ENCODE data around the gene EVI5.
A peak's percentile ranks its signal among the peaks of the same experiment; 100 is the strongest.
"Not testable (repeated sequence)": the region's sequence is repeated elsewhere in the genome, so short reads cannot be mapped to it uniquely, and the experiment has no call there.

The EVI5 gene

DNA sequence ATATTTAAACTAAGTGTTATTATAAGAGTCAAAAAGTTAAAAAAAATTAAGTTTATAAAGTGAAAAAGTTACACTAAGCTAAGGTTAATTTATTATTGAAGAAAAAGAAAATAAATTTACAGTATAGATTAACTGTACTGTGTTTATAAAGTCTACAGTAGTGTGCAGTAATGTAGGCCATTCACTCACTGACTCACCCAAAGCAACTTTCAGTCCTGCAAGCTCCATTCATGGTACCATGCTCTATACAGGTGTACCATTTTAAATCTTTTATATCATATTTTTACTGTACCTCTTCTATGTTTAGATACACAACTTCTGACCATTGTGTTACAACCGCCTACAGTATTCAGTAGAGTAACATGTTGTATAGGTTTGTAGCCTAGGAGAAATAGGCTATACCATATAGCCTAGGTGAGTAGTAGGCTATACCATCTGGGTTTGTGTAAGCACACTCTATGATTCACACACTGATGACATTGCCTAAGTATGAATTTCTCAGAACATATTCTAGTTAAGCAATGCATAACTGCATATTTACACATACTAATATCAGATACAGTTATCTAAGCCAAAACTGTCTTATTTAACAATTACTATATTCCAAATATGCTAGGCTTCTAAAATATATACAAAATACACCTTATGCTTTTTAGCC is 217.6 kb downstream of the EVI5 start:
- DNase-seq: no peak

GRCh38 chr1:92563457-92564216 is 221.3 kb downstream of the EVI5 start:
- no peak for DNase-seq

GRCh38 chr1:92556350-92556749 is 228.6 kb downstream of the EVI5 start:
- DNase-seq: no peak

- DNase-seq: no peak
Observed at GRCh38 chr1:92554216-92554615, 230.7 kb downstream of the EVI5 start.

- DNase-seq: no peak
Observed at GRCh38 chr1:92551916-92552315, 233.0 kb downstream of the EVI5 start.

DNA sequence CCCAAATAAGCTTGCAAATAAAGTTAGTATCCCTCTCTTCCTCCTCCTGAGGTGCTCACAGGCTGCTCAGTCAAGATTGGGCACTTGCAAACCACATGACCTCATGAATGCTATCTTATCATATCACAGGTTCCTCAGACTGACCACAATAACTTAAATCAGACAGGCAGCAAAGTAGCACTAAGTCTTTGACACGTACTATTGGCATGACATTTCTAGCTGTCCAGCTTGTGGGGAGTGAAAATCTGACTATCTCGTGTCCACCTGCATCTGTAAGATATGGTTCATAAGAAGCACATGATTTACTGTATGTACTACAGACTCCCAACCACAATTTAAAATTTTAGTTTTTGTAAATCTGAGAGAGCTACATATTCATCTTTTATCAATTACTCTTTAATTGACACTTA is 240.1 kb downstream of the EVI5 start:
- DNase-seq: peak; percentile 24

- DNase-seq: no peak
Observed at GRCh38 chr1:92543131-92544055, 241.5 kb downstream of the EVI5 start.

- peak; percentile 89 for DNase-seq
Observed at GRCh38 chr1:92538413-92539061, 246.4 kb downstream of the EVI5 start.

GRCh38 chr1:92538048-92538412 is 246.9 kb downstream of the EVI5 start:
- DNase-seq: peak; percentile 83

GRCh38 chr1:92536980-92537884 is 247.7 kb downstream of the EVI5 start:
- peak; percentile 87 for DNase-seq

DNA sequence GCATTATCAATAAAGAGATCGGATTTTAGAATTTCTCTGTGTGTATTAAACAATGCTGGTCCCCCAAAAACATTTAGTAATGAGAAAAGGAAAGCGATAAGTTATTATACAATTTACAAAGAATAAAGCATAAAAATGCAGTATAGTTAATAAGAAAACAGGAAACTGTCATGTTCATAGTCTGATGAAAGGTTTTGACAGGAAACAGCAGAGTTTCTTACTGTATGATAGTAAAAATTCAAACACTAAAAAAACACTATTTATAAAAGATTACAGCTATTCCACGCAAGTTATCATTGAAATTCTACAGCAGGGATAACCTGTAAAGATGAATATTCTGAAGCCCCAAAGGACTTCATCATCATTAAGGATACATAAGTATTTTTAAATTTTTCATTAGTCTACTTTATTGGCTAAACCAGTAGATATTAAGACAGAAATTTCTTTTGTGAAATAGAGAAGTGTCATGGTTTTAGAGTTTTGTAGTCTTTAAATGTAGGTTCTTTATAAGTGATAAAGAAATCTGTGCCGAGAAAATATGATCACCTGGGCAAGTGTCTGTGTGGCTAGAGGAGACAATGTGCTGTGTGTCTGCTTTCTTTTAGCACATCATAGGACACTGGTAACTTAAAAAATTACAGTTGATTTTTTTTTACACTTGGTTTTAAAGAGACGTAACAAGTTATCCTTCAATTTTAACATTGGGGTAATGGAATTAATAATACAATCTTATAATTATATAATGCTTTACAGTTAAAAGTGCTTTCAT is 248.5 kb downstream of the EVI5 start:
- peak; percentile 30 for DNase-seq

DNA sequence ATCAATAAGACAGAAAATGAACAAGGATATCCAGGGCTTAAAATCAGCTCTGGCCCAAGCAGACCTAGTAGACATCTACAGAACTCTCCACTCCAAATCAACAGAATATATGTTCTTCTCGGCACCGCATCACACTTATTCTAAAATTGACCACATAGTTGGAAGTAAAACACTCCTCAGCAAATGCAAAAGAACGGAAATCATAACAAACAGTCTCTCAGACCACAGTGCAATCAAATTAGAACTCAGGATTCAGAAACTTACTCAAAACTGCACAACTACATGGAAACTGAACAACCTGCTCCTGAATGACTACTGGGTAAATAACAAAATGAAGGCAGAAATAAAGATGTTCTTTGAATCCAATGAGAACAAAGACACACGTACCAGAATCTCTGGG is 252.5 kb downstream of the EVI5 start:
- peak; percentile 63 for DNase-seq

DNA sequence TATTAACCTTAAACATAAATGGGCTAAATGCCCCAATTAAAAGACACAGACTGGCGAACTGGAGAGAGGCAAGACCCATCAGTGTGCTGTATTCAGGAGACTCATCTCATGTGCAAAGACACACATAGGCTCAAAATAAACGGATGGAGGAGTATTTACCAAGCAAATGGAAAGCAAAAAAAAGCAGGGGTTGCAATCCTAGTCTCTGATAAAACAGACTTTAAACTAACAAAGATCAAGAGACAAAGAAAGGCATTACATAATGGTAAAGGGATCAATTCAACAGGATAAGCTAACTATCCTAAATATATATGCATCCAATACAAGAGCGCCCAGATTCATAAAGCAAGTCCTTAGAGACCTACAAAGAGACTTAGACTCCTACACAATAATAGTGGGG is 253.0 kb downstream of the EVI5 start:
- not testable (repeated sequence) for DNase-seq

DNA sequence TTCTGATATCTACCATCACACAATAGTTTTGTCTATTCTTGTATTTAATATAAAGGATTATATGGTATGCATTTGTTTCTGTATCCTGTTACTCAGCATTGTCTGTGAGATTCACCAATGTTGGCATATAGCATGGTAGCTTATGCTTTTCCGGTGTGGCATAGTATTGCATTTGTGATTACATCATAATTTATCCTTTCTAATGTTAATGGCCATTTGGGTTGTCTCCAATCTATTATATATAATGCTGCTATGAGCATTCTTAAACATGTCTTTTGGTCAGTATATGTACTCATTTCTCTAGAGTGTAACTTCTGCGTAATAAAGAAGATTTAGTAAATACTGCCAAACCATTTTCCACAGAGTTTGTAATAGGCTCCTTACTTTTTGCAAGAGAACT is 257.2 kb downstream of the EVI5 start:
- DNase-seq: no peak

DNA sequence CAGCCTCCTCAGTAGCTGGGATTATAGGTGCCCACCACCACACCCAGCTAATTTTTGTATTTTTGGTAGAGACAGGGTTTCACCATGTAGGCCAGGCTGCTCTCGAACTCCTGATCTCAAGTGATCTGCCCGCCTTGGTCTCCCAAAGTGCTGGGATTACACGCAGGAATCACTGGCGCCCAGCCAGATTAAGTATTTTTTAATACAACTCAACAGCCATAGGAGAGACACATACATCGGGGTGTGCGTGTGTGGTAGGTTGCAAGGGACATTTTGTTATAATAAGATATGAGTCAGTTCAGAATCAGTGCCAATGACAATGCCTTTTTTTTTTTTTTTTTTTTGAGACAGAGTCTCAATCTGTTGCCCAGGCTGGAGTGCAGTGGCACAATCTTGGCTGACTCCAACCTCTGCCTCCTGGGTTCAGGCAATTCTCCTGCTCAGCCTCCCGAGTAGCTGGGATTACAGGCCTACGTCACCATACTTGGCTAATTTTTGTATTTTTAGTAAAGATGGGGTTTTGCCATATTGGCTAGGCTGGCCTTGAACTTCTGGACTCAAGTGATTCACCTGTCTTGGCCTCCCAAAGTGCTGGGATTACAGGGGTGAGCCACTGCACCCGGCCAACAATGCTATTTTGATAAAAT is 259.8 kb downstream of the EVI5 start:
- not testable (repeated sequence) for DNase-seq

DNA sequence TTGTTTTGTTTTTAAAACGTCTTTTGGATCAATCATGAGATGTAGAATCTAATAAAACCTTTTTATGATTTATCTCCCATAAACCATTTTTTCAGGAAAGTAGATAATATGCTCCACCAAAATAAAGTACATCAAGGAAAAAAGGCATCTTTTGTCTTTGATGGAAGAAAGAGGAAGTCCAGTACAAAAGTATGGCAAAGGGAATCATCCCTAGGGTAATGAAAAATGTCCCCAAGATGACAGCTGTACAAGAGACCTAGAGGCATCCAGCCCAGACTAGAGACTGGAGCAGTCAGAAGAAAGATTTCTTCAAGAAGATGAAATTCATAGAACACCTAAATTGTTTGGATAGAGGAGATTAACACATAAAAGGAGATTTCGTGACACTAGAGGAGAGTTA is 265.9 kb downstream of the EVI5 start:
- no peak for DNase-seq

GRCh38 chr1:92516574-92516973 is 268.3 kb downstream of the EVI5 start:
- no peak for DNase-seq

DNA sequence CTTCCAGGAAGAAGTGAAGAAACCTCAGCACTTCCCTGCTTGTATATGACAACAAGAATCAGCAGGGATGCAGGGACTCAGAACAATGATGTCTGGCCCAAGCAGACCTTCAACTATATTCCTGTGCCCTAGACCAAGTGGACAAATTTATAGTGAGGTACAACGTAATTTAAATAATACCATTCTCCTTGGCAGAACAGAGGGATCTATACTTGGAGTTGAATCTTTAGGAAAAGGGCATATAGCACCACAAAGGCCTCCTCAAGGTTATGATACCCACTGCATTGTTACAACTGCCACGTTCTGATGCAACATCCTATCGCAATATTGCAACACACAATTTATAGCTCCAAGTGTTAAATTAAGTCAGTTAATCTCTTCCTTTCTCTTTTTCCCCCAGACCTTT is 269.1 kb downstream of the EVI5 start:
- DNase-seq: no peak

GRCh38 chr1:92511541-92511940 is 273.4 kb downstream of the EVI5 start:
- DNase-seq: no peak

GRCh38 chr1:92509619-92510018 is 275.3 kb downstream of the EVI5 start:
- no peak for DNase-seq

Measured in activated CD4-positive, alpha-beta T cell treated with anti-CD3 and anti-CD28 coated beads, Interleukin-2, amount 50 U/mL, for 16 hours (primary cell).